ENCODE results near the gene FAM53A. TPM values are rescaled to one million over a fixed set of nuclear protein-coding genes. Genes with fewer than 3 reads are reported as not detected.

Gene FAM53A
- total RNA-seq, 3 donors from 2014 or later (not counting 1 experiment from before 2014, with no cell fraction given), result 1.9 to 2.9 (median 2.3) TPM

DNA sequence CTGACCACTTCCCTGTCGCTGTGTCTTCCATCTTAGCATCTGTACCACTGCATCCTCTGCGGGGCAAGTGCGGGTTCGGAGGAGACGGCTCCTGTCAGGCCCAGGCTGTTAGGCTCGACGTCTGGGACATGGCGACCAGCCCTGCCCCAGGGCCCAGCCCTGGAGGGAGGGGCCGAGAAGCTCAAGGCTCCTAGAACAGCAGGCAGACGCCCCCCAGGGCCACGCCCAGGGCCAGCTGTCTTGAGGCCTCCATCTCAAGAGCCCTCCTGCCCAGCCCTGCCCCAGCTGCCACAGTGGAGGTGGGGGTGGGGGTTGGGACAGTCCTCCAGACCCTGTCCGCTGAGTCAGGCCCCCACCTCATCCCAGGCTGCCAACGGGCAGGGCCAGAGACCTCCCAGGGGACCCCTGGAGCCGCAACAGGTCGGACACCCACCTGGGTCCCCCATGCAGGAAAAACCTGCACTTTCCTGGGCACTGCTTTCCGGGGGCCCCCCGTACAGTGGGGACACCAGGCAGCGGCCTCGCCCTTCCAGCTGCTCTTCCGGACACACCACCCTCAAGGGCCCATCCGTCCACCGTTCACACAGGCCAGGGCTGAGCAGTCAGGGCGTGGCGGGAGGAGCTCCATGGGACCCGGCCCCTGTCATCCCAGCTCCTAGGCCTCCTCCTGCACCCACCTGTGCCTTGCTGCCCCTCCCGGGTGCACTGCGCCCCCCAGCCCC is 83.1 kb downstream of the FAM53A start:
- ATAC-seq, result no peak
- Histone ChIP-seq H3K27ac (ENCODE audit: low read length) (no peak overlapping the region), H3K27me3 (ENCODE audit: control insufficient read depth, insufficient read depth, low read length) (no peaks in the 10 kb centered on the region), H3K36me3 (ENCODE audit: control insufficient read depth, insufficient read depth, low read length) (no peaks in the 10 kb centered on the region), H3K4me3 (ENCODE audit: low read length) (no peak overlapping the region), H3K9me3 (ENCODE audit: control insufficient read depth, insufficient read depth, low read length) (no peaks in the 10 kb centered on the region), H3K4me1 (ENCODE audit: control insufficient read depth, insufficient read depth, low read length) (peaks cover 6% of the 10 kb centered on the region)
- intact Hi-C loops (cut with micrococcal nuclease), result no loop called here
- no peak overlapping the region for H3K4me3 Mint-ChIP-seq
- H3K4me1 Mint-ChIP-seq, result no peaks in the 10 kb centered on the region
- no peaks in the 10 kb centered on the region for H3K27me3 Mint-ChIP-seq (ENCODE audit: low read depth in 2 of 2)
- no peak for DNase-seq
- no peak overlapping the region for H3K27ac Mint-ChIP-seq
- TF ChIP-seq, protein P1, sequence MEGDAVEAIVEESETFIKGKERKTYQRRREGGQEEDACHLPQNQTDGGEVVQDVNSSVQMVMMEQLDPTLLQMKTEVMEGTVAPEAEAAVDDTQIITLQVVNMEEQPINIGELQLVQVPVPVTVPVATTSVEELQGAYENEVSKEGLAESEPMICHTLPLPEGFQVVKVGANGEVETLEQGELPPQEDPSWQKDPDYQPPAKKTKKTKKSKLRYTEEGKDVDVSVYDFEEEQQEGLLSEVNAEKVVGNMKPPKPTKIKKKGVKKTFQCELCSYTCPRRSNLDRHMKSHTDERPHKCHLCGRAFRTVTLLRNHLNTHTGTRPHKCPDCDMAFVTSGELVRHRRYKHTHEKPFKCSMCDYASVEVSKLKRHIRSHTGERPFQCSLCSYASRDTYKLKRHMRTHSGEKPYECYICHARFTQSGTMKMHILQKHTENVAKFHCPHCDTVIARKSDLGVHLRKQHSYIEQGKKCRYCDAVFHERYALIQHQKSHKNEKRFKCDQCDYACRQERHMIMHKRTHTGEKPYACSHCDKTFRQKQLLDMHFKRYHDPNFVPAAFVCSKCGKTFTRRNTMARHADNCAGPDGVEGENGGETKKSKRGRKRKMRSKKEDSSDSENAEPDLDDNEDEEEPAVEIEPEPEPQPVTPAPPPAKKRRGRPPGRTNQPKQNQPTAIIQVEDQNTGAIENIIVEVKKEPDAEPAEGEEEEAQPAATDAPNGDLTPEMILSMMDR (IDR thresholded peaks at IDR 0.05), result no peak
- 85% methylated on average over 11 of the region's 27 CpGs for WGBS (ENCODE audit: insufficient coverage)
- H3K9me3 Mint-ChIP-seq, result no peaks in the 10 kb centered on the region
- H3K36me3 Mint-ChIP-seq, result no peaks in the 10 kb centered on the region

DNA sequence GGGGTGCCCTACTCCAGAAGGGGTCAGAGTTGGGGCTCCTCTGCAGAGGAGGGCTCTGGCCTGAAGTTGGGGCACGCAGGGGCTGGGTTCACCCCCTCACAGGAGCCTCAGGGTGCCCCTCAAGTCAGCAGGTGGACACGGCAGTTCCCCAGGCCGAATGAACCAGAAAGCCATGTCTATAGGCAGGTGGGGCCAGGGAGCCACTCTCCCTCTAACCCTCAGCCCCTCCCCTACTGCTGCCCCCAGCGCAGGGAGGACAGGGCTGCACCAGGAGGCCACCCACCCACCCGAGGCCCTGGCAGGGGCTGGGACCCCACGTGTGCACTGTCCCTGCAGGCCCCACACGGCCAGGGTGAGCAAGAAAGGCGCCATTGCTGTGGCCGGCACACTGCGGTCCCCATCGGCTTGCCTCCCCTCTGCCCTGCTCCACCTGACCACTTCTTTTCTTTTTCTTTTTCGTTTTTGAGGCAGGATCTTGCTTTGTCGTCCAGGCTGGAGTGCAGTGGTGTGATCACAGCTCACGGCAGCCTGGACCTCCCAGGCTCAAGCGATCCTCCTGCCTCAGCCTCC is 83.8 kb downstream of the FAM53A start:
- no peak overlapping the region for H3K27ac Mint-ChIP-seq
- no peaks in the 10 kb centered on the region for H3K9me3 Mint-ChIP-seq
- DNase-seq, result no peak
- H3K4me1 ChIP-seq (ENCODE audit: control insufficient read depth, insufficient read depth, low read length), result peaks cover 3% of the 10 kb centered on the region
- 85% methylated on average over 15 of the region's 15 CpGs for WGBS (ENCODE audit: insufficient coverage)
- H3K36me3 ChIP-seq (ENCODE audit: control insufficient read depth, insufficient read depth, low read length), result no peaks in the 10 kb centered on the region
- H3K4me1 Mint-ChIP-seq, result no peaks in the 10 kb centered on the region
- no peaks in the 10 kb centered on the region for H3K27me3 ChIP-seq (ENCODE audit: control insufficient read depth, insufficient read depth, low read length)
- TF ChIP-seq, protein P1 (IDR thresholded peaks at IDR 0.05), result no peak
- H3K27me3 Mint-ChIP-seq (ENCODE audit: low read depth in 2 of 2), result no peaks in the 10 kb centered on the region
- H3K4me3 ChIP-seq (ENCODE audit: low read length), result no peak overlapping the region
- H3K27ac ChIP-seq (ENCODE audit: low read length), result no peak overlapping the region
- intact Hi-C loops (cut with micrococcal nuclease), result no loop called here
- no peaks in the 10 kb centered on the region for H3K36me3 Mint-ChIP-seq
- H3K4me3 Mint-ChIP-seq, result no peak overlapping the region
- H3K9me3 ChIP-seq (ENCODE audit: control insufficient read depth, insufficient read depth, low read length), result no peaks in the 10 kb centered on the region
- no peak for ATAC-seq

DNA sequence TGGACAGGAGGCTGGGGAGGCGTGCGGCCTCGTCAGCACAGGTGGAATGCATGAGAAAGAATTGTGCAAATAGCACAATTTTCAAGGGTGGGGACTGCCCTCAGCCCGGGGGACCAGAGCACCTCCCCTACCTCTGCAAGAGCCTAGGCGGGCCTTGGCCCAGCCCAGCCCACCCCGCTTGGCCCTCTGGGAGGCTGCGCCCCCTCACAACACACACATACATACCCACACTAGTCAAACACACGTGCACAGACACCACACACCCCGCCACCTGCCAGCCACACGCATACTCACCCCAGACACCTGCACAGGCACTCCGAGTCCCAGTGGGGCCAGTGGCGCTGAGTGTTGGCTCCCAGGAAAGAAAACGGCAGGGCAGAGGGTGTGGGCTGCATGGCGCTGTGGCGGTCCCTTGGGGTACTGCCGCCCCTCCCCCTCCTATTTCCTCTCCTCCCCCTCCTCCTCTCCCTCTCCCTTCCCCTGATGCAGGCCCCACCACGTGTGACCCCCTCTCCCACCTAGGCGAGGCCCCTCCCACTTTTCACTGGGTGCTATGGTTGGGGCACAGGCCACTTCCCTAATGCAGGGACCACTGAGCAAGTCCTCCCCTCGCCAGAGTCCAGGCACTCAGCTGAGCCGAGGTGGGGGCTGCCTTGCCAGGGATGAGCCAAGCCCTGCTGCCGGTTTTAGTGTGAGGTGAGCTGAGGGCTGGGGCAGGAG is 84.5 kb downstream of the FAM53A start:
- no peaks in the 10 kb centered on the region for H3K27me3 Mint-ChIP-seq (ENCODE audit: low read depth in 2 of 2)
- H3K36me3 ChIP-seq (ENCODE audit: control insufficient read depth, insufficient read depth, low read length), result no peaks in the 10 kb centered on the region
- no peaks in the 10 kb centered on the region for H3K9me3 ChIP-seq (ENCODE audit: control insufficient read depth, insufficient read depth, low read length)
- ATAC-seq (no peak), DNase-seq (no peak)
- no peak overlapping the region for H3K4me3 Mint-ChIP-seq
- H3K9me3 Mint-ChIP-seq, result no peaks in the 10 kb centered on the region
- H3K36me3 Mint-ChIP-seq, result no peaks in the 10 kb centered on the region
- no peaks in the 10 kb centered on the region for H3K4me1 Mint-ChIP-seq
- 62% methylated on average over 21 of the region's 21 CpGs for WGBS (ENCODE audit: insufficient coverage)
- H3K4me3 ChIP-seq (ENCODE audit: low read length), result no peak overlapping the region
- intact Hi-C loops (cut with micrococcal nuclease), result no loop called here
- H3K4me1 ChIP-seq (ENCODE audit: control insufficient read depth, insufficient read depth, low read length), result no peaks in the 10 kb centered on the region
- H3K27me3 ChIP-seq (ENCODE audit: control insufficient read depth, insufficient read depth, low read length), result no peaks in the 10 kb centered on the region
- no peak overlapping the region for H3K27ac Mint-ChIP-seq
- TF ChIP-seq, protein P1 (IDR thresholded peaks at IDR 0.05), result no peak
- no peak overlapping the region for H3K27ac ChIP-seq (ENCODE audit: low read length)

Measured in natural killer cell (primary cell).